ENCODE data around the gene PRC1.
"Not testable (repeated sequence)": the region's sequence is repeated elsewhere in the genome, so short reads cannot be mapped to it uniquely, and the experiment has no call there.

Gene PRC1
- total RNA-seq, result 0.35 to 0.78 reads per million in 2 experiments

GRCh38 chr15:90994417-90995311 is at the start of gene PRC1:
Gene PRC1 (minus strand): TSS chr15:90994535. CDS start chr15:90994417, 118 bp downstream.
- DNase-seq (ENCODE audit: low read depth), result peak; percentile 97

GRCh38 chr15:91043202-91043874 is 49.0 kb upstream of the PRC1 start:
- DNase-seq (ENCODE audit: low read depth), result no peak

GRCh38 chr15:91040856-91041255 is 46.5 kb upstream of the PRC1 start:
- no peak for DNase-seq (ENCODE audit: low read depth)

GRCh38 chr15:91039996-91040395 is 45.7 kb upstream of the PRC1 start:
- DNase-seq (ENCODE audit: low read depth), result no peak

GRCh38 chr15:91032919-91033803 is 38.8 kb upstream of the PRC1 start:
- DNase-seq (ENCODE audit: low read depth), result peak; percentile 31

- no peak for DNase-seq (ENCODE audit: low read depth)
Observed at GRCh38 chr15:91031796-91032195, 37.5 kb upstream of the PRC1 start.

- no peak for DNase-seq (ENCODE audit: low read depth)
Observed at GRCh38 chr15:91027677-91028076, 33.3 kb upstream of the PRC1 start.

- DNase-seq (ENCODE audit: low read depth), result no peak
Observed at GRCh38 chr15:91023720-91024119, 29.4 kb upstream of the PRC1 start.

GRCh38 chr15:91022832-91023129 is 28.4 kb upstream of the PRC1 start:
- no peak for DNase-seq (ENCODE audit: low read depth)

- peak; percentile 74 for DNase-seq (ENCODE audit: low read depth)
Observed at GRCh38 chr15:91022075-91022831, 27.9 kb upstream of the PRC1 start, which contains the start of gene VPS33B. Gene VPS33B (minus strand): TSS chr15:91022594. CDS start chr15:91022249, 345 bp downstream.

GRCh38 chr15:91021516-91022074 is 27.3 kb upstream of the PRC1 start:
- no peak for DNase-seq (ENCODE audit: low read depth)

- DNase-seq (ENCODE audit: low read depth), result no peak
Observed at GRCh38 chr15:91018158-91018557, 23.8 kb upstream of the PRC1 start.

GRCh38 chr15:91017716-91018115 is 23.4 kb upstream of the PRC1 start:
- no peak for DNase-seq (ENCODE audit: low read depth)

- not testable (repeated sequence) for DNase-seq (ENCODE audit: low read depth)
Observed at GRCh38 chr15:91013701-91014100, 19.4 kb upstream of the PRC1 start.

- no peak for DNase-seq (ENCODE audit: low read depth)
Observed at GRCh38 chr15:91007266-91007665, 12.9 kb upstream of the PRC1 start.

GRCh38 chr15:91001209-91001608 is 6.9 kb upstream of the PRC1 start:
- DNase-seq (ENCODE audit: low read depth), result no peak

GRCh38 chr15:90998737-90999136 is 4.4 kb upstream of the PRC1 start:
- DNase-seq (ENCODE audit: low read depth), result no peak

GRCh38 chr15:90994059-90994416 is 297 bp downstream of the PRC1 start:
- DNase-seq (ENCODE audit: low read depth), result no peak

GRCh38 chr15:90991587-90992285 is 2.6 kb downstream of the PRC1 start:
- no peak for DNase-seq (ENCODE audit: low read depth)

- no peak for DNase-seq (ENCODE audit: low read depth)
Observed at GRCh38 chr15:90990446-90990845, 3.9 kb downstream of the PRC1 start.

Data from T follicular helper cell (primary cell).